Cardiac septum (tissue), 1 donor: ENCODE measurements around the gene SH2B3. TPM values are rescaled to one million over a fixed set of nuclear protein-coding genes. Genes with fewer than 3 reads are reported as not detected.

Experiments
- DNase-seq: peaks from one replicate; pipeline ENCODE4 v3.0.0-alpha.2; 2020; ENCODE audit warnings: low spot score
- intact Hi-C: fragments of 100-400 bp; cut with DNase I; formaldehyde crosslinking; loops from one replicate; pipeline ENCODE4 v1.14.0; 2022
- total RNA-seq: library from RNA; stranded (reverse); fragmentation: NEBNext Ultra II Directional; extraction: Animal tissue kit (Norgen Biotek cat#: 25700); gene quantifications from one replicate; pipeline ENCODE4 v1.2.1, GENCODE V29; 2021
- donor health status: DM: no; HTN: no; CAD: no.

The SH2B3 gene
- total RNA-seq, 1 donor from 2014 or later, result 33.7 TPM

DNA sequence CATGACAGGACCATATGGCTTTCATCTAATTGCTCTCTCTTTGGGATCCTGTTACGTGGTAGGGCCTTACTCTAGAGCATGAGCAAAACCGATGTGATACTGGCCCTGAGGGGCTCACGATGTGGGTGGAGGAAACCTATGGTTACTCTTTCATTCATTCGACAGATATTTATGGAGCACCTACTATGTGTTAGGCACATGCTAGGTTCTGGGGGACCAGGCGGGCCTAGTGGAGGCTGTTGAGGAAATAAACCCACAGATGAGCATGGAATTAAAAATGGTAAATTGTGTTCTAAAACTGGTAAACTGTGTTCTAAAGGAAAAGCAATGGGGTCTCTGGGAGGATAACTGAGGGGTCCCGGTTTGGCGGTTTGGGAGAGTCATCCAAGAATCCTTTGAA lies 14.8 kb downstream of the SH2B3 start:
- no peak for DNase-seq

GRCh38 chr12:111424189-111424792 lies 18.6 kb downstream of the SH2B3 start:
- intact Hi-C loops, result no loop called here
- no peak for DNase-seq

More for the DNA sequence above, 14.8 kb downstream of the SH2B3 start:
- intact Hi-C loops, result no loop called here

- no peak for DNase-seq
- intact Hi-C loops, result no loop called here
Observed at GRCh38 chr12:111424793-111425251, 19.1 kb downstream of the SH2B3 start.

- intact Hi-C loops, result no loop called here
- no peak for DNase-seq
Observed at GRCh38 chr12:111425655-111426054, 19.9 kb downstream of the SH2B3 start.

- intact Hi-C loops, result no loop called here
- DNase-seq, result no peak
Observed at GRCh38 chr12:111426344-111427185, 20.8 kb downstream of the SH2B3 start.

- no peak for DNase-seq
- intact Hi-C loops, result no loop called here
Observed at GRCh38 chr12:111427417-111428074, 21.8 kb downstream of the SH2B3 start.

- intact Hi-C loops, result no loop called here
- no peak for DNase-seq
Observed at GRCh38 chr12:111428081-111428727, 22.5 kb downstream of the SH2B3 start.

DNA sequence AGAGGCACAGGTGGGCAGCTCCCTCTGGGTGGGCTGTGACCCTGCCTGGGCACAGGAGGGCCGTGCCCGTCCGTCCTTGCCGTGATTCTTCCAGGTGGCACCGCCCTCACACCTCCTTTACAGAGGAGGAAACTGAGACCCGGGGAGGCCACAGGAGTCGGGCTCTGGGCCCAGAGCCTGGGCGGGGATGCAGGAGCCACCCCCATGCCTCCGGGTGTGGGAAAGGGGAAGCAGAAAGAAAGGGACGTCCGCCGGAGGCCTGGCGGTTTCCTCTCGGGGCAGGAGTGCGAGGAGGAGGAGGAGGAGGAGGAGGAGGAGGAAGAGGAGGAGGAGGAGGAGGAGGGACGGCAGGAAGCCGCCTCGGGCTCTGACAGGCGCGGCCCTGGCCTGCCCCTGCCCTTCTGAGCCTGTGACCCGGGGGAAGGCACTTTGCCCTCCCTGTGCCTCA lies 23.0 kb downstream of the SH2B3 start:
- DNase-seq, result peak; percentile 94
- intact Hi-C loops, result no loop called here

DNA sequence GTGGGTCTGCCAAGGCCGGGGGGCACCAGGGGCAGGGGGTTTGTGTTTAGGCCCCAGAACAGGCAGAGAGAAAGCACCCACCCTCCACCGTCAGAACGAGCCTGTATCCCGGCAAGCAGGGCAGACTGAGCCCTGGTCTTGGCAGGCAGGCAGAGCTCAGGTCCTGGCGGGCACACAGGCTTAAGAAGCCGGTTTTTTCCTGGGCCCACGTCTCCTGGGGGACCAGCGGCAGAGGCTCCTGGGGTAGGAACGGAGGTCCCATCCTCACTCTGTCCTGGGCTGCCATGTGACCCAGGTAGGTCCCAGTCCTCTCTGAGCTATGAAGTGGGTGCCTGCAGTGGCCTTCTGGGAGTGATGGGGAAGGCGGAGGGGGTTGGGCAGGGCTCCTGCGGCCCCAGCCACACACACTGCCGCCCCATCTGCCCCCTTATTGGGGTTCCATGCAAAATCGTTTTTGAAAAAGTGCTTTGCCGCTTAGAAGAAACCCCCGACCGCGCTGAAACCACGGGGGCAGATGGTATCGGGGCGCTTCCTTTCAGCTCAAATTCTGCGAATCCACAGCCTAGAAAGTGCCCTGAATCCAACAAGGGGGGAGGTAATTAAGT lies 24.2 kb downstream of the SH2B3 start:
- intact Hi-C loops, result loop anchor here (2.0 kb wide), 1 partner anchor 19 kb away; no protein-coding TSS in a partner anchor
- no peak for DNase-seq

GRCh38 chr12:111430433-111431353 lies 25.0 kb downstream of the SH2B3 start:
- no peak for DNase-seq
- intact Hi-C loops, result loop anchor here (2.0 kb wide), 1 partner anchor 20 kb away; no protein-coding TSS in a partner anchor

GRCh38 chr12:111431772-111432171 lies 26.0 kb downstream of the SH2B3 start:
- DNase-seq, result no peak
- intact Hi-C loops, result loop anchor here (2.0 kb wide), 1 partner anchor 21 kb away; no protein-coding TSS in a partner anchor

- intact Hi-C loops, result no loop called here
Observed at GRCh38 chr12:111434049-111434448, 28.3 kb downstream of the SH2B3 start.

GRCh38 chr12:111434680-111435338 lies 29.1 kb downstream of the SH2B3 start:
- DNase-seq, result peak; percentile 84
- intact Hi-C loops, result no loop called here

More at GRCh38 chr12:111434049-111434448, 28.3 kb downstream of the SH2B3 start:
- DNase-seq, result no peak

- DNase-seq, result no peak
- intact Hi-C loops, result no loop called here
Observed at GRCh38 chr12:111435661-111436201, 30.0 kb downstream of the SH2B3 start.

GRCh38 chr12:111436266-111436665 lies 30.5 kb downstream of the SH2B3 start:
- DNase-seq, result no peak
- intact Hi-C loops, result no loop called here

- intact Hi-C loops, result no loop called here
- no peak for DNase-seq
Observed at GRCh38 chr12:111436811-111437210, 31.1 kb downstream of the SH2B3 start.

DNA sequence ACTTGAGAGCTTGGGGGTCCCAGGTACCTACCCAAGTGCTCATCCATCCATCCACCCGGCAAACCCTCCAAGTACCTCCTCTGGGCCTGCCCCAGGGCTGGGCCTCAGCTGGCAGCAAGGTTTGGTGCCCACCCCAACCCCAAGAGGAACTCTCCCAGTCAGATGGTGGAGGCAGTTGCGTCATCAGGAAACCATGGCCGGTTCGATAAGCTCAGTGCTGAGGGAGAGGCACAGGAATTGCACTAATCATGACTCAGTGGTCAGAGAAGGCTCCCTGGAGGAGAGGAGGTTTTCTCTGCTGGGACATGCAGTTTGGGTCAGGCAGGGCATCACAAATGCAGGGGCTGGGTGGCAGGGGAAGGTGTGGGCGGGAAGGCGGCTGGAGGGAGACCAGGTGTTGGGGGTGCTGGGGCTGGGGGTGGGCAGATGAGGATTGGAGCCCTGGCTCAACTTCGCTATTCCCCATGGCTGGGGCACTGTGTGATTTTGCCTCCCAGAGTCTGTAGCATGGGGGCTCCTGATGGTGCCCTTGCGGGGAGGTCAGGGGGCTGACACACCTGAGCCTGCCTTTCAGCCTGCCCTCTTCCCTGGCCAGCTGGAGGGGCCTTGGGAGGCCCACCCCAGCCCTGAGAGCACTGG lies 32.2 kb downstream of the SH2B3 start:
- intact Hi-C loops, result no loop called here
- peak; percentile 84 for DNase-seq
